Ovary (tissue), 9 donors: ENCODE results near the gene KCNMA1. TPM values are rescaled to one million over a fixed set of nuclear protein-coding genes. Genes with fewer than 3 reads are reported as not detected.

ENCODE experiments used
- DNase-seq, 5 donors: peaks; one replicate each; pipeline ENCODE4 v3.0.0-alpha.2; 2019 to 2020
- H3K27ac ChIP-seq, 2 donors: fragments of 200-600 bp; one replicate each; pipeline versions ENCODE4 v1.5.1 to v1.8.0; 2019 to 2022
- H3K27me3 ChIP-seq: fragments of 200-600 bp; one replicate; pipeline ENCODE4 v1.8.0; 2022
- H3K36me3 ChIP-seq: fragments of 200-600 bp; sonication (generic); one replicate; pipeline ENCODE4 v1.5.1; 2019
- H3K4me1 ChIP-seq: one replicate; pipeline ENCODE4 v1.8.1; 2013; ENCODE audit warnings: mild to moderate bottlenecking, moderate library complexity; ENCODE audit not compliant: insufficient read depth
- H3K4me3 ChIP-seq: fragments of 200-600 bp; sonication (generic); one replicate; pipeline ENCODE4 v1.5.1; 2017
- H3K9me3 ChIP-seq, 2 donors: fragments of 200-600 bp in 1 of 2; sonication (generic) in 1 of 2; one replicate each; pipeline versions ENCODE4 v1.5.1 to v1.8.1; 2013 to 2019; ENCODE audit warnings: mild to moderate bottlenecking in 1 of 2, moderate library complexity in 1 of 2
- CTCF ChIP-seq, 3 donors: fragments of 450-650 bp in 2 of 3; fragments of 200-600 bp in 1 of 3; IDR thresholded peaks; one replicate each; pipeline versions ENCODE4 v1.5.1 to v1.8.0; 2016 to 2022; ENCODE audit warnings: antibody characterized with exemption in 3 of 3, mild to moderate bottlenecking in 1 of 3
- EP300 ChIP-seq: sonication (generic); formaldehyde crosslinking; IDR thresholded peaks from one replicate; pipeline ENCODE4 v1.6.1; 2017; ENCODE audit warnings: antibody characterized with exemption
- POLR2A ChIP-seq: fragments of 450-650 bp; IDR thresholded peaks from one replicate; pipeline ENCODE4 v1.6.1; 2017; ENCODE audit warnings: antibody characterized with exemption, mild to moderate bottlenecking, moderate library complexity
- WGBS, 3 donors: extraction: QIAGEN DNeasy Blood & Tissue Kit in 1 of 3; methylation state at CpG; one replicate each; pipeline versions ENCODE4 v1.1.5 to v1.1.7; 2013 to 2017; 5-methylcytosine and 5-hydroxymethylcytosine counted together
- intact Hi-C, 4 donors: fragments of 100-400 bp; cut with DNase I; formaldehyde crosslinking; loops; one replicate each; pipeline versions ENCODE4 v1.11.0 to v1.15.1; 2022 to 2023
- polyA plus RNA-seq, 2 donors: library from polyadenylated mRNA; stranded (reverse); fragments of 200-250 nt in 1 of 2; fragments of 350-450 nt in 1 of 2; fragmentation: Illumina TruSeq in 1 of 2; extraction: RNeasy Lipid Tissue Mini Kit (QIAGEN cat#74804) in 1 of 2; gene quantifications; one replicate each; pipeline ENCODE4 v1.2.3, GENCODE V29; 2013 to 2014
- total RNA-seq, 7 donors: library from RNA; depleted of rRNA in 2 of 7; stranded (reverse); fragments of >200 nt in 2 of 7; fragmentation: NEBNext Ultra II Directional in 3 of 7; extraction: Animal tissue kit (Norgen Biotek cat#: 25700) in 3 of 7; gene quantifications; one replicate each; pipeline versions ENCODE4 v1.1.0 to v1.2.4, GENCODE V29; 2016 to 2023
- donor health status: DM: no; HTN: no; CAD: no; lungs with moderate emphysema.
- donor health status: DM: no; HTN: no; CAD: no.
- donor health status: Bipolar disorder and iron deficiency.
- donor health status: DM: yes; HTN: yes; CAD: no.
- donor health status: DM: no; HTN: no; CAD: no.
- donor health status: DM: yes; HTN: yes; CAD: no.

KCNMA1 gene
- total and polyA plus RNA-seq, 9 donors = 7.0 to 83.8 (median 25.1) TPM

- H3K9me3 ChIP-seq = no peaks in the 10 kb centered on the region
- H3K4me1 ChIP-seq = no peaks in the 10 kb centered on the region
- no peak overlapping the region for H3K4me3 ChIP-seq
- no peaks in the 10 kb centered on the region for H3K36me3 ChIP-seq
- TF ChIP-seq EP300 = no peak
- TF ChIP-seq CTCF (IDR thresholded peaks at IDR 0.05) = no peak
- no peak for TF ChIP-seq POLR2A
- intact Hi-C loops = no loop called here
- no peaks in the 10 kb centered on the region for H3K27me3 ChIP-seq
- no peak for DNase-seq
- no peak overlapping the region for H3K27ac ChIP-seq
- 73 to 95% (median 74%) methylated on average over 3 of the region's 3 CpGs for WGBS, 3 donors
These were observed 130.9 kb downstream of the KCNMA1 start for GRCh38 chr10:77506517-77507200.

GRCh38 chr10:77505431-77506334 is 131.9 kb downstream of the KCNMA1 start:
- Histone ChIP-seq H3K9me3 (no peaks in the 10 kb centered on the region), H3K27ac (no peak overlapping the region), H3K27me3 (no peaks in the 10 kb centered on the region), H3K4me1 (peaks cover 2% of the 10 kb centered on the region), H3K4me3 (no peak overlapping the region), H3K36me3 (no peaks in the 10 kb centered on the region)
- 47 to 75% (median 55%) methylated on average over 2 of the region's 2 CpGs for whole genome bisulfite sequencing, 3 donors
- intact Hi-C loops = no loop called here
- no peak for DNase-seq
- no peak for TF ChIP-seq EP300
- TF ChIP-seq POLR2A = no peak
- no peak for TF ChIP-seq CTCF (IDR thresholded peaks at IDR 0.05)

- no peak for DNase-seq
- H3K4me1 ChIP-seq = peaks cover 2% of the 10 kb centered on the region
- WGBS, 3 donors = 63 to 70% (median 69%) methylated on average over 4 of the region's 4 CpGs
- no peak overlapping the region for H3K27ac ChIP-seq
- intact Hi-C loops = no loop called here
- no peak overlapping the region for H3K4me3 ChIP-seq
- no peaks in the 10 kb centered on the region for H3K9me3 ChIP-seq
- no peaks in the 10 kb centered on the region for H3K36me3 ChIP-seq
- H3K27me3 ChIP-seq = no peaks in the 10 kb centered on the region
- TF ChIP-seq POLR2A (no peak), EP300 (no peak)
These were observed 132.7 kb downstream of the KCNMA1 start for GRCh38 chr10:77504873-77505257.

GRCh38 chr10:77504196-77504872 is 133.3 kb downstream of the KCNMA1 start:
- peaks cover 2% of the 10 kb centered on the region for H3K4me1 ChIP-seq

More at GRCh38 chr10:77504196-77504872, 133.3 kb downstream of the KCNMA1 start:
- no peaks in the 10 kb centered on the region for H3K36me3 ChIP-seq
- intact Hi-C loops = no loop called here
- TF ChIP-seq CTCF (IDR thresholded peaks at IDR 0.05) = no peak
- TF ChIP-seq POLR2A = no peak
- no peak for TF ChIP-seq EP300
- no peaks in the 10 kb centered on the region for H3K27me3 ChIP-seq
- DNase-seq = no peak
- no peak overlapping the region for H3K27ac ChIP-seq
- H3K9me3 ChIP-seq = no peaks in the 10 kb centered on the region
- no peak overlapping the region for H3K4me3 ChIP-seq
- WGBS, 3 donors = 85 to 92% (median 88%) methylated on average over 2 of the region's 2 CpGs
